ENCODE results near the gene PSMF1. TPM values are rescaled to one million over a fixed set of nuclear protein-coding genes. Genes with fewer than 3 reads are reported as not detected.

The PSMF1 gene
- total RNA-seq, 5 donors from 2014 or later (not counting 1 experiment from before 2014, with no cell fraction given), result 106 to 142 (median 127) TPM

- Mint-ChIP-seq H3K4me1 (no peaks in the 10 kb centered on the region), H3K27ac (no peak overlapping the region), H3K36me3 (no peaks in the 10 kb centered on the region), H3K27me3 (peaks cover 0 to 10% of the 10 kb centered on the region in 2 donors), H3K4me3 (no peak overlapping the region), H3K9me3 (peaks cover 0 to 6% (median 1%) of the 10 kb centered on the region in 3 donors)
- WGBS (ENCODE audit: insufficient coverage), result 100% methylated on average over 2 of the region's 3 CpGs
- no peak for ATAC-seq (replicated peaks in 1 of 4)
- DNase-seq, result no peak
- H3K27me3 ChIP-seq (replicated peaks in 1 of 2; ENCODE audit: control insufficient read depth in 2 of 2, extremely low read depth in 1 of 2, insufficient read depth in 2 of 2, low read length in 1 of 2), result peaks cover 1 to 7% of the 10 kb centered on the region in 2 experiments
- no peak overlapping the region for H3K4me3 ChIP-seq (ENCODE audit: control insufficient read depth in 1 of 2, extremely low read depth in 1 of 2, low read length in 1 of 2)
- H3K27ac ChIP-seq (ENCODE audit: low read length), result no peak overlapping the region
- POLR2A ChIA-PET, result no interaction called here
- H3K9me3 ChIP-seq, result no peaks in the 10 kb centered on the region
- CTCF ChIA-PET, result interaction anchor here (0.6 kb wide), 2 partner anchors 25 to 531 kb away, joined by 3 read pairs; no protein-coding TSS in a partner anchor
- no peaks in the 10 kb centered on the region for H3K4me1 ChIP-seq (ENCODE audit: control insufficient read depth in 1 of 2, extremely low read depth in 1 of 2, insufficient read depth in 2 of 2, low read length in 2 of 2)
- no peaks in the 10 kb centered on the region for H3K36me3 ChIP-seq (ENCODE audit: control insufficient read depth in 2 of 2, extremely low read depth in 1 of 2, insufficient read depth in 1 of 2, low read length in 1 of 2)
Observed at GRCh38 chr20:1191299-1191698, 72.9 kb downstream of the PSMF1 start.

- H3K9me3 Mint-ChIP-seq, result peaks cover 0 to 12% (median 4%) of the 10 kb centered on the region in 3 donors
- H3K27ac Mint-ChIP-seq, result no peak overlapping the region
- peaks cover 0 to 3% of the 10 kb centered on the region in 2 experiments for H3K27me3 ChIP-seq (replicated peaks in 1 of 2; ENCODE audit: control insufficient read depth in 2 of 2, extremely low read depth in 1 of 2, insufficient read depth in 2 of 2, low read length in 1 of 2)
- POLR2A ChIA-PET, result no interaction called here
- H3K27me3 Mint-ChIP-seq, result no peaks in the 10 kb centered on the region
- no peaks in the 10 kb centered on the region for H3K36me3 Mint-ChIP-seq
- no peak overlapping the region for H3K4me3 Mint-ChIP-seq
- H3K9me3 ChIP-seq, result no peaks in the 10 kb centered on the region
- peaks cover 0 to 5% of the 10 kb centered on the region in 2 experiments for H3K4me1 ChIP-seq (ENCODE audit: control insufficient read depth in 1 of 2, extremely low read depth in 1 of 2, insufficient read depth in 2 of 2, low read length in 2 of 2)
- ATAC-seq (replicated peaks in 1 of 4), result no peak
- CTCF ChIA-PET, result no interaction called here
- H3K36me3 ChIP-seq (ENCODE audit: control insufficient read depth in 2 of 2, extremely low read depth in 1 of 2, insufficient read depth in 1 of 2, low read length in 1 of 2), result no peaks in the 10 kb centered on the region
- peaks cover 4 to 6% (median 6%) of the 10 kb centered on the region in 3 donors for H3K4me1 Mint-ChIP-seq
- no peak for DNase-seq
- H3K4me3 ChIP-seq (ENCODE audit: control insufficient read depth in 1 of 2, extremely low read depth in 1 of 2, low read length in 1 of 2), result no peak overlapping the region
- WGBS (ENCODE audit: insufficient coverage), result no CpG with 5 or more reads among the region's 1 CpG
- no peak overlapping the region for H3K27ac ChIP-seq (ENCODE audit: low read length)
Observed at GRCh38 chr20:1195226-1195625, 76.8 kb downstream of the PSMF1 start.

GRCh38 chr20:1196634-1197033 lies 78.2 kb downstream of the PSMF1 start:
- H3K4me3 Mint-ChIP-seq, result no peak overlapping the region
- Histone ChIP-seq H3K4me1 (ENCODE audit: control insufficient read depth in 1 of 2, extremely low read depth in 1 of 2, insufficient read depth in 2 of 2, low read length in 2 of 2) (peaks cover 0 to 5% of the 10 kb centered on the region in 2 experiments), H3K27me3 (replicated peaks in 1 of 2; ENCODE audit: control insufficient read depth in 2 of 2, extremely low read depth in 1 of 2, insufficient read depth in 2 of 2, low read length in 1 of 2) (peaks cover 0 to 3% of the 10 kb centered on the region in 2 experiments), H3K36me3 (ENCODE audit: control insufficient read depth in 2 of 2, extremely low read depth in 1 of 2, insufficient read depth in 1 of 2, low read length in 1 of 2) (no peaks in the 10 kb centered on the region), H3K27ac (ENCODE audit: low read length) (no peak overlapping the region), H3K4me3 (ENCODE audit: control insufficient read depth in 1 of 2, extremely low read depth in 1 of 2, low read length in 1 of 2) (no peak overlapping the region), H3K9me3 (no peaks in the 10 kb centered on the region)
- ATAC-seq (replicated peaks in 1 of 4) (no peak), DNase-seq (no peak)
- peaks cover 4 to 8% (median 6%) of the 10 kb centered on the region in 3 donors for H3K4me1 Mint-ChIP-seq
- ChIA-PET CTCF (interaction anchor here in 1 of 2 donors (0.8 kb wide), 1 partner anchor 13 kb away, joined by 3 read pairs; no protein-coding TSS in a partner anchor), POLR2A (no interaction called here)
- WGBS (ENCODE audit: insufficient coverage), result no CpG with 5 or more reads among the region's 2 CpGs
- peaks cover 0 to 12% (median 4%) of the 10 kb centered on the region in 3 donors for H3K9me3 Mint-ChIP-seq
- no peaks in the 10 kb centered on the region for H3K36me3 Mint-ChIP-seq
- no peak overlapping the region for H3K27ac Mint-ChIP-seq
- H3K27me3 Mint-ChIP-seq, result no peaks in the 10 kb centered on the region

GRCh38 chr20:1197801-1198200 lies 79.4 kb downstream of the PSMF1 start:
- H3K27me3 ChIP-seq (replicated peaks in 1 of 2; ENCODE audit: control insufficient read depth in 2 of 2, extremely low read depth in 1 of 2, insufficient read depth in 2 of 2, low read length in 1 of 2), result peaks cover 0 to 3% of the 10 kb centered on the region in 2 experiments
- ChIA-PET CTCF (no interaction called here), POLR2A (no interaction called here)
- ATAC-seq (replicated peaks in 1 of 4), result no peak
- DNase-seq, result no peak
- no peak overlapping the region for H3K4me3 ChIP-seq (ENCODE audit: control insufficient read depth in 1 of 2, extremely low read depth in 1 of 2, low read length in 1 of 2)
- H3K4me1 ChIP-seq (ENCODE audit: control insufficient read depth in 1 of 2, extremely low read depth in 1 of 2, insufficient read depth in 2 of 2, low read length in 2 of 2), result peaks cover 0 to 5% of the 10 kb centered on the region in 2 experiments
- Mint-ChIP-seq H3K36me3 (no peaks in the 10 kb centered on the region), H3K27me3 (no peaks in the 10 kb centered on the region), H3K4me1 (peaks cover 4 to 8% (median 6%) of the 10 kb centered on the region in 3 donors), H3K27ac (no peak overlapping the region), H3K4me3 (no peak overlapping the region), H3K9me3 (peaks cover 0 to 12% (median 4%) of the 10 kb centered on the region in 3 donors)
- no peaks in the 10 kb centered on the region for H3K36me3 ChIP-seq (ENCODE audit: control insufficient read depth in 2 of 2, extremely low read depth in 1 of 2, insufficient read depth in 1 of 2, low read length in 1 of 2)
- no peak overlapping the region for H3K27ac ChIP-seq (ENCODE audit: low read length)
- H3K9me3 ChIP-seq, result no peaks in the 10 kb centered on the region
- 100% methylated on average over 3 of the region's 7 CpGs for WGBS (ENCODE audit: insufficient coverage)

- H3K4me1 Mint-ChIP-seq, result peaks cover 4 to 8% (median 6%) of the 10 kb centered on the region in 3 donors
- Histone ChIP-seq H3K36me3 (ENCODE audit: control insufficient read depth in 2 of 2, extremely low read depth in 1 of 2, insufficient read depth in 1 of 2, low read length in 1 of 2) (no peaks in the 10 kb centered on the region), H3K27ac (ENCODE audit: low read length) (no peak overlapping the region), H3K9me3 (no peaks in the 10 kb centered on the region), H3K4me1 (ENCODE audit: control insufficient read depth in 1 of 2, extremely low read depth in 1 of 2, insufficient read depth in 2 of 2, low read length in 2 of 2) (peaks cover 0 to 5% of the 10 kb centered on the region in 2 experiments), H3K27me3 (replicated peaks in 1 of 2; ENCODE audit: control insufficient read depth in 2 of 2, extremely low read depth in 1 of 2, insufficient read depth in 2 of 2, low read length in 1 of 2) (peaks cover 0 to 7% of the 10 kb centered on the region in 2 experiments), H3K4me3 (ENCODE audit: control insufficient read depth in 1 of 2, extremely low read depth in 1 of 2, low read length in 1 of 2) (no peak overlapping the region)
- no peak overlapping the region for H3K27ac Mint-ChIP-seq
- ATAC-seq (replicated peaks in 1 of 4) (no peak), DNase-seq (no peak)
- WGBS (ENCODE audit: insufficient coverage), result 100% methylated on average over 5 of the region's 5 CpGs
- H3K4me3 Mint-ChIP-seq, result no peak overlapping the region
- no peaks in the 10 kb centered on the region for H3K36me3 Mint-ChIP-seq
- no peaks in the 10 kb centered on the region for H3K27me3 Mint-ChIP-seq
- ChIA-PET POLR2A (no interaction called here), CTCF (no interaction called here)
- H3K9me3 Mint-ChIP-seq, result peaks cover 0 to 12% (median 4%) of the 10 kb centered on the region in 3 donors
Observed at GRCh38 chr20:1198751-1199150, 80.3 kb downstream of the PSMF1 start.

GRCh38 chr20:1199212-1199873 lies 80.9 kb downstream of the PSMF1 start:
- H3K36me3 Mint-ChIP-seq, result no peaks in the 10 kb centered on the region
- POLR2A ChIA-PET, result no interaction called here
- H3K27me3 Mint-ChIP-seq, result no peaks in the 10 kb centered on the region
- Histone ChIP-seq H3K27ac (ENCODE audit: low read length) (no peak overlapping the region), H3K27me3 (replicated peaks in 1 of 2; ENCODE audit: control insufficient read depth in 2 of 2, extremely low read depth in 1 of 2, insufficient read depth in 2 of 2, low read length in 1 of 2) (peaks cover 0 to 8% of the 10 kb centered on the region in 2 experiments), H3K36me3 (ENCODE audit: control insufficient read depth in 2 of 2, extremely low read depth in 1 of 2, insufficient read depth in 1 of 2, low read length in 1 of 2) (no peaks in the 10 kb centered on the region), H3K9me3 (no peaks in the 10 kb centered on the region), H3K4me1 (ENCODE audit: control insufficient read depth in 1 of 2, extremely low read depth in 1 of 2, insufficient read depth in 2 of 2, low read length in 2 of 2) (peaks cover 0 to 5% of the 10 kb centered on the region in 2 experiments), H3K4me3 (ENCODE audit: control insufficient read depth in 1 of 2, extremely low read depth in 1 of 2, low read length in 1 of 2) (no peak overlapping the region)
- H3K27ac Mint-ChIP-seq, result no peak overlapping the region
- no peak for ATAC-seq (replicated peaks in 1 of 4)
- H3K4me3 Mint-ChIP-seq, result no peak overlapping the region
- peaks cover 4 to 8% (median 6%) of the 10 kb centered on the region in 3 donors for H3K4me1 Mint-ChIP-seq
- no peak for DNase-seq
- peaks cover 0 to 12% (median 4%) of the 10 kb centered on the region in 3 donors for H3K9me3 Mint-ChIP-seq
- CTCF ChIA-PET, result no interaction called here
- 74% methylated on average over 6 of the region's 7 CpGs for WGBS (ENCODE audit: insufficient coverage)

All from T-cell (primary cell).